Astrocyte (in vitro differentiated cells and primary cell): ENCODE data around the gene ITPR2. TPM values are rescaled to one million over a fixed set of nuclear protein-coding genes. Genes with fewer than 3 reads are reported as not detected.

Source experiments
- DNase-seq: peaks from one replicate; pipeline ENCODE4 v3.0.0-alpha.2; 2010; ENCODE audit warnings: low read depth
- FAIRE-seq: peaks from 2 replicates; lab custom pipeline; 2011; peaks lifted over from hg19 to GRCh38; lab: Jason Lieb, UNC
- H2AFZ ChIP-seq: 2 replicates; pipeline ENCODE4 v1.6.0; 2012; ENCODE audit warnings: low read depth, low read length, inconsistent platforms
- H3K27ac ChIP-seq: 2 replicates; pipeline ENCODE4 v1.5.1; 2011; ENCODE audit warnings: low read depth, low read length, inconsistent platforms
- H3K27me3 ChIP-seq: 2 replicates; pipeline ENCODE4 v1.6.0; 2011; ENCODE audit warnings: low read length, inconsistent platforms; ENCODE audit not compliant: insufficient read depth
- H3K36me3 ChIP-seq: 2 replicates; pipeline ENCODE4 v1.5.1; 2011; ENCODE audit warnings: low read length, inconsistent platforms; ENCODE audit not compliant: insufficient read depth
- H3K4me1 ChIP-seq: 2 replicates; pipeline ENCODE4 v1.5.1; 2011; ENCODE audit warnings: low read length, inconsistent platforms; ENCODE audit not compliant: insufficient read depth
- H3K4me2 ChIP-seq: 2 replicates; pipeline ENCODE4 v1.6.0; 2012; ENCODE audit warnings: low read length, inconsistent platforms
- H3K4me3 ChIP-seq: 2 replicates; pipeline ENCODE4 v1.5.1; 2011; ENCODE audit warnings: low read depth, mild to moderate bottlenecking, low read length, inconsistent platforms; ENCODE audit not compliant: insufficient read depth
- H3K79me2 ChIP-seq: 2 replicates; pipeline ENCODE4 v1.6.0; 2012; ENCODE audit warnings: mild to moderate bottlenecking, low read length, inconsistent platforms; ENCODE audit not compliant: insufficient read depth
- H3K9ac ChIP-seq: 2 replicates; pipeline ENCODE4 v1.6.0; 2012; ENCODE audit warnings: mild to moderate bottlenecking, low read length, inconsistent platforms
- H3K9me3 ChIP-seq: 2 replicates; pipeline ENCODE4 v1.5.1; 2012; ENCODE audit warnings: low read depth, mild to moderate bottlenecking, low read length, inconsistent platforms; ENCODE audit not compliant: insufficient read depth
- H4K20me1 ChIP-seq: 2 replicates; pipeline ENCODE4 v1.6.0; 2012; ENCODE audit warnings: low read length, inconsistent platforms; ENCODE audit not compliant: insufficient read depth
- H3K27ac Mint-ChIP-seq: one replicate; pipeline ENCODE4 v1.8.0; 2021; ENCODE audit warnings: mild to moderate bottlenecking, mixed read lengths; ENCODE audit not compliant: unreplicated experiment
- H3K27me3 Mint-ChIP-seq: one replicate; pipeline ENCODE4 v1.8.0; 2021; ENCODE audit warnings: low read depth, mixed read lengths; ENCODE audit not compliant: unreplicated experiment
- H3K36me3 Mint-ChIP-seq: one replicate; pipeline ENCODE4 v1.8.0; 2021; ENCODE audit warnings: low read depth, mixed read lengths; ENCODE audit not compliant: unreplicated experiment
- H3K4me1 Mint-ChIP-seq: one replicate; pipeline ENCODE4 v1.8.0; 2021; ENCODE audit warnings: low read depth, mixed read lengths; ENCODE audit not compliant: unreplicated experiment
- H3K4me3 Mint-ChIP-seq: one replicate; pipeline ENCODE4 v1.8.0; 2021; ENCODE audit warnings: mild to moderate bottlenecking, moderate library complexity, mixed read lengths; ENCODE audit not compliant: unreplicated experiment
- H3K9me3 Mint-ChIP-seq: one replicate; pipeline ENCODE4 v1.8.0; 2021; ENCODE audit warnings: mild to moderate bottlenecking, mixed read lengths; ENCODE audit not compliant: unreplicated experiment
- EZH2 ChIP-seq: IDR thresholded peaks from 2 replicates; pipeline ENCODE4 v1.6.1; 2012; ENCODE audit warnings: mild to moderate bottlenecking, low read length, inconsistent platforms; ENCODE audit not compliant: insufficient read depth
- total RNA-seq: library from RNA; stranded (reverse); gene quantifications from 2 replicates; pipeline ENCODE4 v1.2.1, GENCODE V29; 2021
- TF ChIP-seq, protein P1 (sequence below): IDR thresholded peaks from 2 replicates; pipeline ENCODE4 v1.5.1; 2011; ENCODE audit warnings: low read depth, mild to moderate bottlenecking, inconsistent platforms, low read length, moderate library complexity; ENCODE audit not compliant: insufficient read depth

The ITPR2 gene
- total RNA-seq, 1 donor from 2014 or later: 24.4 TPM

DNA sequence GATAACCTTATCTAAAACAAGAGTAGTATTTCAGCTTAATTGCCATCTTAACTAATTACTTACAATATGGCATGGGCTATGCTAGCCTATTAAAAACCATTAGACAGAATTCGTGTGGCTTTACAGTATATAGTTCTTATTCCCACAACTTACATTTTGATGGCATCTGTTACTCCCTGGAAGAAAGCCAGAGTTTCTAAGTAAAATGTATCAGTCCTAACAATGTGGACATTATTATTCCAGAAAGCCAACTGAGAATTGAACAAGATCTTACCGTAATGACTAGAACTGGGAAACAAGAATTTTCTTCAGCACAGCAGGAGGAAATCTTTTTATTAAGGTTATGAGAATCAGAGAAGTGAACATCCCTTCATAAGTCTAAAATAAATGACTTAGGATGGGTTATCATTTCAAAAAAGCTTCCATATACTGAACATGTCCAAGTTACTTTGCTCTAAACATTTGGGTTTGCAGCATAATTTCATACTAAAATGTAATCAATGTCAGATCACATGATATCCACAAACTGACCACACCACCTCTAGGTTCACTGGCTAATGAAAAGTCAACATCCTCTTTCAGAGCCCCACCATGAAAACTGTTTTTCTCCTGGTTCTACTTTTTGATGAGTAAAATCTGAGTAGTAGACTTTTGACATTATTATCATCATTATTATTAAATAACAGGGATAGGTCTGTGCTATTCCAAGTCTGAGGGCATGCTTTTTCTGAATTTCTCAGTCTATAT is 457.9 kb downstream of the ITPR2 start:
- H3K4me1 Mint-ChIP-seq: peaks cover 3% of the 10 kb centered on the region
- TF ChIP-seq, protein P1, sequence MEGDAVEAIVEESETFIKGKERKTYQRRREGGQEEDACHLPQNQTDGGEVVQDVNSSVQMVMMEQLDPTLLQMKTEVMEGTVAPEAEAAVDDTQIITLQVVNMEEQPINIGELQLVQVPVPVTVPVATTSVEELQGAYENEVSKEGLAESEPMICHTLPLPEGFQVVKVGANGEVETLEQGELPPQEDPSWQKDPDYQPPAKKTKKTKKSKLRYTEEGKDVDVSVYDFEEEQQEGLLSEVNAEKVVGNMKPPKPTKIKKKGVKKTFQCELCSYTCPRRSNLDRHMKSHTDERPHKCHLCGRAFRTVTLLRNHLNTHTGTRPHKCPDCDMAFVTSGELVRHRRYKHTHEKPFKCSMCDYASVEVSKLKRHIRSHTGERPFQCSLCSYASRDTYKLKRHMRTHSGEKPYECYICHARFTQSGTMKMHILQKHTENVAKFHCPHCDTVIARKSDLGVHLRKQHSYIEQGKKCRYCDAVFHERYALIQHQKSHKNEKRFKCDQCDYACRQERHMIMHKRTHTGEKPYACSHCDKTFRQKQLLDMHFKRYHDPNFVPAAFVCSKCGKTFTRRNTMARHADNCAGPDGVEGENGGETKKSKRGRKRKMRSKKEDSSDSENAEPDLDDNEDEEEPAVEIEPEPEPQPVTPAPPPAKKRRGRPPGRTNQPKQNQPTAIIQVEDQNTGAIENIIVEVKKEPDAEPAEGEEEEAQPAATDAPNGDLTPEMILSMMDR: no peak
- TF ChIP-seq EZH2: no peak
- no peak overlapping the region for H3K4me3 Mint-ChIP-seq
- Histone ChIP-seq H3K4me1 (no peaks in the 10 kb centered on the region), H3K9ac (no peak overlapping the region), H3K4me2 (no peak overlapping the region), H3K9me3 (no peaks in the 10 kb centered on the region), H2AFZ (no peak overlapping the region), H4K20me1 (no peaks in the 10 kb centered on the region), H3K4me3 (no peak overlapping the region), H3K27me3 (no peaks in the 10 kb centered on the region), H3K27ac (no peak overlapping the region), H3K79me2 (no peaks in the 10 kb centered on the region), H3K36me3 (no peaks in the 10 kb centered on the region)
- no peaks in the 10 kb centered on the region for H3K9me3 Mint-ChIP-seq
- H3K27me3 Mint-ChIP-seq: no peaks in the 10 kb centered on the region
- peaks cover 6% of the 10 kb centered on the region for H3K36me3 Mint-ChIP-seq
- FAIRE-seq: no peak
- peak; percentile 39 for DNase-seq
- H3K27ac Mint-ChIP-seq: no peak overlapping the region

DNA sequence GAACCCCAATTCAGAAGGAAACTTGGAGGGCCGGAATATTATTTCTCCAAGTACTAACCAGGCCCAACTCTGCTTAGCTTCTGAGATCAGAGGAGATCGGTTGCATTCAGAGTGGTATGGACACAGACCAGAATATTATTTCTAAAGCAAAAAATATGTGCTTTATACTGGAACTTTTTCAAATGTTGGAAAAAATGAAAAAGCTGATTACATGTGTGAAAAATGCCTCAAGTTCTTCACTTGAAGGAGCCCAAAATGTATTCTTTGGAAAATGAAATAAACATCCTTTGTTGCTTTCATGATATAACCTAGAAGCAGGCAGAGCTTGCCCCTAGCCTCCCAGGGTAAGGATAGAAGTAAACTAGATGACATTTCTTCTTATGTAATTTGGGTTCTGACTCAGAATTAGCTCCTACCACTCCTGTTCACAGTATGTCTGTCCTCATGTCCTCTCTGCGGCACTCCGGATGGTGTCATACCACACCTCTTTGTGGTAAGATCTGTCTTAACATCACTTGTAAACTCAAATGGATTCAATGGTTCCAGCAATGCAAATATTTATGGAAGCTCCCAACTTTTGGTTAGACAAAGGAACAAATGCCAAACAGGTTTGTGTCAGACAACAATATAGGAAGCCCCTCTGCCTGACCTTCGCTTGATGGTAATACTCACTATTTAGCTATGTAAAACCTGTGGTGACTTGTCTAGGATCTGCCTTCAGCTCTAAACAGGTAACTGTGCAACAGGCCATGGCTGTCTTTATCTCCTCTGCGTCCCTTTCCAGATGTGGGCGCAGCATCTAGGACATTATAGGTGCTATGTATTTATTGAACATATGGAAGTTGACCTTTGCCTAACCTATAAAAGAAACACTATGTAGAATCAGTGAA is 459.1 kb downstream of the ITPR2 start:
- H3K79me2 ChIP-seq: no peaks in the 10 kb centered on the region
- H3K27me3 ChIP-seq: no peaks in the 10 kb centered on the region
- peaks cover 6% of the 10 kb centered on the region for H3K4me1 Mint-ChIP-seq
- no peak overlapping the region for H3K27ac Mint-ChIP-seq
- H2AFZ ChIP-seq: no peak overlapping the region
- H3K36me3 Mint-ChIP-seq: peaks cover 4% of the 10 kb centered on the region
- FAIRE-seq (peak; percentile 26), DNase-seq (peak; percentile 62)
- no peaks in the 10 kb centered on the region for H3K27me3 Mint-ChIP-seq
- H3K27ac ChIP-seq: no peak overlapping the region
- no peak overlapping the region for H3K4me2 ChIP-seq
- H3K9me3 Mint-ChIP-seq: no peaks in the 10 kb centered on the region
- H3K36me3 ChIP-seq: no peaks in the 10 kb centered on the region
- H4K20me1 ChIP-seq: no peaks in the 10 kb centered on the region
- H3K4me1 ChIP-seq: peaks cover 12% of the 10 kb centered on the region
- no peaks in the 10 kb centered on the region for H3K9me3 ChIP-seq
- no peak overlapping the region for H3K4me3 ChIP-seq
- no peak for TF ChIP-seq EZH2
- TF ChIP-seq, protein P1: no peak
- H3K9ac ChIP-seq: no peak overlapping the region
- H3K4me3 Mint-ChIP-seq: no peak overlapping the region
